RCC 7860 (cell line): ENCODE results near the gene TBC1D10A.

Experiments used
- DNase-seq: peaks from one replicate; pipeline ENCODE4 v3.0.0-alpha.2; 2015; ENCODE audit warnings: low spot score
- FAIRE-seq: peaks from 2 replicates; lab custom pipeline; 2012; peaks lifted over from hg19 to GRCh38; lab: Jason Lieb, UNC

The TBC1D10A gene

GRCh38 chr22:30286813-30287647 is 39.7 kb downstream of the TBC1D10A start:
- DNase-seq (peak; percentile 33), FAIRE-seq (no peak)

GRCh38 chr22:30286331-30286730 is 40.4 kb downstream of the TBC1D10A start:
- no peak for FAIRE-seq

DNA sequence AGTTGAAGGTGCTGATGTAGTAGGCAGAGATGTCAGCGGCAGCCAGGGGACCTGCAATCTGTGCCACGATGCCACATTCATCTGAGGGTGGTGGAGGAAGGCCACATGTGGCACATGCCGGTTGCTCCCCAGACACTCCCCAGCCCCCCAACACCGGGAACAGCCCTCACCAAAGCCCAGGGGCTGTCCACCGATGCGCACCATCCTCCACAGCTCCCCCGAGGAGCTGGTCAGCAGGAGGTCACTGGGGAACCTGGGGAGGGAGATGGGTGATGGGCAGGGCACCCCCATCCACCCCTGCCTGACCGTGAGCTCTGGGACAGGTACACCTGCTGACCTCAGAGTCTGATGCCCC is 40.9 kb downstream of the TBC1D10A start:
- DNase-seq (no peak), FAIRE-seq (no peak)

More at GRCh38 chr22:30286331-30286730, 40.4 kb downstream of the TBC1D10A start:
- no peak for DNase-seq

- FAIRE-seq (no peak), DNase-seq (no peak)
These were observed 41.4 kb downstream of the TBC1D10A start for GRCh38 chr22:30285176-30285845.

GRCh38 chr22:30284666-30285065 is 42.1 kb downstream of the TBC1D10A start:
- DNase-seq = no peak
- FAIRE-seq = no peak

GRCh38 chr22:30284172-30284571 is 42.6 kb downstream of the TBC1D10A start:
- FAIRE-seq = no peak
- DNase-seq = no peak

DNA sequence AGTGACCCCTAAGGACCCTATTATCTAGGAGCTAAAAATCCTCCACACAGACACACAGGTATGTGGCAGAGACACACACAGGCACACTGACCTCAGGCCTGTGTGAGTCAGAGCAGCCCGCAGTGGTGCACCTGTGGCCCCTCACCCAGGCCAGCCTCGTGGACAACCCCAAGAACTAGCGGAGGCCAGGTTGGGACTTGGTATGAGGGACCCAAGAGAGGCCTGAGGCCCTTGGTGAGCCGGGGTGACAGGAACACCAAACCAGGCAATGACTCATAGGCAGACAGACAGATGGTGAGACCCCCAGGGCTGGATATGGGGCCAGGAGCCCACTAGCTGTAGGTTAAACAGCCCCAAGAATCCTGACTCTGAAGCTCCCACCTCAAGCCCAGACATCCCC is 43.4 kb downstream of the TBC1D10A start:
- DNase-seq (no peak), FAIRE-seq (no peak)

DNA sequence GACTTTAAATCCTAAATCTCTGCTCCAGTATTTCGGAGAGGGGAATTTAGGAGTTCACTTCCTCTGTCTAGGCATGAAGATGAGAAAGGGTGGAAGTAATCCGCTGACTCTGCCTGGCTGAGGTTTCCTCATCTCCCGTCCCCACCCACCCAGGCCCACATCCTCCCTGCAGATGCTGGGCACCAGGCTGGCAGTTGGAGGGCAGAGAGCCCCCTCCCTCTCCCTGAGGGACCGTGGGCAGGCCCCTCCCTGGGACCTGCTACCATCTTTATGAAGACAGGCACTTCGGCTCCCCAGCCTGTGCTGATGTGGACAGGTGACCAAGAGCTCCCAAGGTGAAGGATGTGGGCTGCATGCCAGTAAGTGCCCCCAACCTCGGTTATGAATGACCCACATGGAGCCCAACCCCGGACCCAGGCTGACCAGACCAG is 44.1 kb downstream of the TBC1D10A start:
- DNase-seq (no peak), FAIRE-seq (no peak)

DNA sequence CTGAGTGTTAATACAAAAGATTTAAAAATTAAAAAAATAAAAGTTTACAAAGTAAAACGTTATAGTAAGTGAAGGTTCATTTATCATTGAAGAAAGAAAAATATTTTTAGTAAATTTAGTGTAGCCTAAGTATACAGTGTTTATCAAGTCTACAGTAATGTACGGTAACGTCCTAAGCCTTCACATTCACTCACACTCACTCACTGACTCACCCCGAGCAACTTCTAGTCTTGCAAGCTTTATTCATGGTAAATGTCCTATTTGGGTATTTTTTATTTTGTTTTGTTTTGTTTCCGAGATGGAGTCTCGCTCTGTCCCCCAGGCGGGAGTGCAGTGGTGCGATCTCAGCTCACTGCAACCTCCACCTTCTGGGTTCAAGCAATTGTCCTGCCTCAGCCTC is 46.2 kb downstream of the TBC1D10A start:
- FAIRE-seq (no peak), DNase-seq (no peak)

- FAIRE-seq = no peak
- no peak for DNase-seq
These were observed 46.8 kb downstream of the TBC1D10A start for GRCh38 chr22:30279932-30280331.

GRCh38 chr22:30279046-30279788 is 47.5 kb downstream of the TBC1D10A start:
- DNase-seq = no peak

DNA sequence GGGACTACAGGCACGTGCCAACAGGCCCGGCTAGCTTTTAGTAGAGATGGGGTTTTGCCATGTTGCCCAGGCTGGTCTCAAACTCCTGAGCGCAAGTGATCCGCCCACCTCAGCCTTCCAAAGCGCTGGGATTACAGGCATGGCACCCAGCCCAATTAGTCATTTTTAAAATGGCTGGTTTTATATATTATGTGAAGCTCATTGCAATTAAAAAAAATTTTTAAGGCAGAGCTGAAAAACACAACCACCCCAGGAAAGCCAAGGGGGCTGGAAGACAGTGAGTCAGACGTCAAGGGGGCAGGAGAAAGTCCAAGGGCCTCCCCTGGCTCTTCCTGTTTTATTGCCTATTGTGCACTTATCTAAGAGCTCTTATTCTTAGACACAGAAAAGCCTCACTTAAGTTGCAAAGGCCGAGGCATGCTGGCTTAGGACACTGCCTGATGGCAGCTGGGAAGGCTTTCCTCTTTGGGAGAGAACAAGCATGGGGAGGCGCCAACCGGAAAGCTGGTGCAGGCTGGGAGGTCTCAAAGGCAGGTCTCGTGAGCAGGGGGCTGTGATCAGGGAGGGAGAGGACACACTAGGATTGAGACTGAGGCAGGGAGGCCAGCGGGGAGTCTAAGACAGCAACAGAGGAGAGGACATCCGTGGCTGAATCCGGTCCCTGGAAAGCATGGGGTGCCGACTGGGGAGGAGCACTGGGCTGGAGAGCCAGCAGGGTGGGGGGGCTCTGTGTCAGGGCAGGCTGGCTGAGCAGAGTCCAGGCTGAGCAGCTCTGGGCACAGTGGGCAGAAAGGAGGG is 49.0 kb downstream of the TBC1D10A start:
- FAIRE-seq (peak; percentile 50), DNase-seq (peak; percentile 45)

More at GRCh38 chr22:30279046-30279788, 47.5 kb downstream of the TBC1D10A start:
- FAIRE-seq = no peak

DNA sequence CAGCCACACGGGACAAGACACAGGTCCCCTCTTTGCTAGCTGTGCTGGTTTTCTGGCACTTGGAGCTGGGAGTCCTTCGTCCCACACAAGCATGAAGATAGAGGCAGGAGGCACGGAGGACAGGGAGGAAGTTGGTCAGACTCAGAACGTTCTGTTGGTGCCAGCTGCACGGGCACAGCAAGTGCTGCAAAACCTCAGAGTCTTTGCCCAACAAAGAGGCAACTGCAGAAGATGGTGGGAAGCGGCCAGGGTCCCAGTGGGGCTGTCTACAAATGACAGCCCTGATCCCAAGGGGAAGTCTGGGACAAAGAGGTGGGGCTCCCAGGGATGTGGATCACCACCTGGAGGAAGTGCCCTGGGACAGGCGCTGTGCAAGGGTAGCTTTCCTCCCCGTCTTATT is 50.7 kb downstream of the TBC1D10A start:
- no peak for DNase-seq
- no peak for FAIRE-seq

DNA sequence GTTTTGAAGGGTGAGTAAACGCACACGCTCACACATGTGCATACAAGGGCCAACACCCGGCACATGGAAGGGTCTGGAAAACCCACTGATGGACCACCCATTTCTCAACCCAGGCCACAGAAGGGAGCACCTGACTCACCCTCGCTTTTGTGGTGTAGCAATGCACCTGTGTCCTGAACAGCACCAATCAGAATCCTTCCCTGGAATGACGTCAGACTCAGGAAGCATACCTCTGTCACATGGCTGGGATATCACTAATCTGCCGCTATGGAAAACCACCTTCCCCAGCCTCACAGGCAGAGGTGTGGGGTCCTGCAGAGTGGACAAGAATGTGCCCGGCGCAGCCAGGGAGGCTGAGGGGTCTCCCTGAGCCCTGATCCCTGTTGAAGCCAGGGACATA is 51.1 kb downstream of the TBC1D10A start:
- FAIRE-seq (no peak), DNase-seq (no peak)

DNA sequence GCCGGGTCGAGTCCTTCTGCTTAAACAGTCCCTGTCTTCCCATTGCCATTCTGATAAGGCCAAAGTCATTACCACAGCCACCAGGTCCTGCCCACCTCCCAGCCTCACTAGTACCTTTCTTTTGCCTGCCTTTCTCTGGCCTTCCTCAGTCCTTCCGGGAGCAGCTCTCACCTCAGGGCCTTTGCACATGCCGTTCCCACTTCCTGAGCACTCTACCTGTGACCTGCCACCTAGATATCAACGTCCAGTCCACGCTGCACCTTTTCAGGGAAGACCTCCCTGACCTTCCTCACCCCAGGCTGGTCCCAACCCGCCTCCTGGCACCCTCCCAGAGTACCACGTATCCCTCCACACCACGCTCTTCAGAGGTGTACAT is 52.3 kb downstream of the TBC1D10A start:
- FAIRE-seq (no peak), DNase-seq (no peak)

DNA sequence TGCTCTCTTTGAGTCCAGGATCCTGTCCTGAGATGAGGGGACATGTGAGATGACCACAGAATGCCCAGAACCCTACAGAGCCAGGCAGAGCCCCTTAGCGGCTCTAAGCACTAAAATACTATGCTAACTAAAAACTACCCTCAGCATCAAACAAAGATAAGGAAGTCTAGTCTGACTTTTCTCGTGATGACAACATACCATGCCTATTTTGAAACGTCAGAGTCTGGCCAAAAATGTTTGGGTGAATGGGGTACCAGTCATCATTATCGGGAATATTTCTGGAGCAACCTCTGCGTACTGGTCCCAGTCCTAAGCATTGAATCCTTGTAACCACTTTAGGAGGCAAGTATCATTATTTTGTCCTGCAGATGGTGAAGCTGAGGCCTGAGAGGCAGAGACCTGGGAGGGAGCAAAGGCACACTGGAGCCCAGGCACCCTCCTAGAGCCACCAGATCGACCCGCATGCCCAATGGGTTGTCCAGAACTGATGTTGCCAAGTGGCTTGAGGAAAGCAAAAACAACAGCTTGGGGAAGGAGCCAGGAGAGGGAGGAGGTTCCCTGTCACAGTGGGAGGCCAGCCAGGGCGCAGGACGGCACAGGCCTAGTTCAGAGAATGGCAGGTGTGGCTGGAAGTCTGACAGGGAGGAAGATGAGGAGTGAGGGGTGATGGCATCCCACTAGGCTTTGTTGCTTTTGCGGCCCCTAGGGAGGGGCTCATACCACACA is 52.9 kb downstream of the TBC1D10A start:
- FAIRE-seq = no peak
- DNase-seq = no peak

DNA sequence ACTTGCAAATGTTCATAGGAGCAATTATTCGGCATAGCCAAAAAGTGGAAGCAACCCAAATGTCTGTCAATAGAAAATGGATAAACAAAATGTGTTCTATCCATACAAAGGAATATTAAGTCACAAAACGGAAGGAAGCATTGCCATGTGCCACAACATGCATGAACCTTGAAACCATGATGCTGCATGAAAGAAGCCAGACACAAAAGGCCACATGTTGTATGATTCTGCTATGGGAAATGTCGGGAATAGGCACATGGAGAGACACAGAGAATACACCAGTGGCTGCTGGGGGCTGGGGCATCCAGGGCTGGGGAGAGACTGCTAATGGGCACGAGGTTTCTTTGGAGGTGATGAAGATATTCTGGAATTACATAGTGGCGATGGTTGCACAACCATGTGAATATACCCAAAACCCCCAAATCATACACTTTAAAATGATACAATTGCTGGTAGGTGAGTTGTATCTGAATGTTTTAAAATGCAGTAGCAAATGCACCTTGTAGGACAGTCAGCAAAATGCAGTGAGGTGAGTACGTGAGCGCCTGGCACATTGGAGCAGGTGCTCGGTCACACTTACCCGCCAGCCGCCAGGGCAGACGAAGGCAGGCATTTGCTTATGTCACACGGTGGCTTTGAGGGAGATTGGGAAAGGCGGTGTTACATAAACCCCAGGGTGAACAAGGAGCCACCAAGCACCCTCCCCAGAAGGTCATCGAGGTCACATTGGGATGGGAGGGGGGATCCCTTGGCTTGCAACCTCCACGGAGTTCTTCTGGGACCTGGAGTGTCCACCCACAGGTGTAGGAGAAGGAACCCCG is 53.8 kb downstream of the TBC1D10A start:
- DNase-seq (no peak), FAIRE-seq (no peak)

- FAIRE-seq (no peak), DNase-seq (peak; percentile 42)
These were observed 55.9 kb downstream of the TBC1D10A start for GRCh38 chr22:30270832-30271231.

DNA sequence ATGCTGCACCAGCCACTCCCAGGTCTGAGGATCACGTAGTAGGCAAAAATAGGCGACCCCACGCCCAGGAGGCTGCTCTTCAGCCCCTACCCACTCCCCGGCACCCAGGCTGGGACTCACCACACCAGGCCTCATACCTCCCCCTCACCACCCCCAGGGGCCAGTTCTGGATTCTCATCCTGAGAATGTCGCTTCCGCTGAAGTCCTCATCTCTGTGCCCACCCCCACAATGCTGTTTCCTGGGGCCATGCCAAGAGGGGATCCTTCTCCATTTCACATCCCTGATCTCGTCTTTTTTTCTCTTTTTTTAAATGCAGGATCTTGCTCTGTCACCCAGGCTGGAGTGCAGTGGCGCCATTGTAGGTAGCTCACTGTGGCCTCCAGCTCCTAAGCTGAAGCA is 58.4 kb downstream of the TBC1D10A start:
- FAIRE-seq (no peak), DNase-seq (no peak)
